A673 (cell line): ENCODE results near the gene GDPD3. TPM values are rescaled to one million over a fixed set of nuclear protein-coding genes. Genes with fewer than 3 reads are reported as not detected.

Experiments used
- BruUV-seq: library from RNA; stranded (reverse); fragments of 400-500 nt; replicated peaks from 2 replicates; lab custom pipeline; 2021; lab: Mats Ljungman, UMichigan
- CTCF ChIA-PET: fragments of 300-600 bp; sonication (Branson Sonifier 250); formaldehyde crosslinking; loops from one replicate; lab custom pipeline; 2022; ENCODE audit warnings: antibody characterized with exemption; lab: Charles Lee
- POLR2A ChIA-PET: fragments of 300-600 bp; sonication (Branson Sonifier 250); formaldehyde crosslinking; loops from one replicate; lab custom pipeline; 2022; ENCODE audit warnings: antibody characterized with exemption; ENCODE audit not compliant: low non-redundant PET; lab: Charles Lee
- DNase-seq: peaks from one replicate; pipeline ENCODE4 v3.0.0-alpha.2; 2015; ENCODE audit warnings: low spot score
- H3K27ac ChIP-seq: fragments of 200-600 bp; sonication (generic); 2 replicates; pipeline ENCODE4 v1.5.1; 2016; ENCODE audit warnings: mixed run types, low read depth, mild to moderate bottlenecking, mixed read lengths, antibody characterized with exemption, low read length; ENCODE audit not compliant: poor library complexity, severe bottlenecking
- H3K27me3 ChIP-seq: fragments of 200-600 bp; sonication (generic); replicated peaks from 2 replicates; pipeline ENCODE4 v1.6.1; 2017; ENCODE audit warnings: mixed run types, low read depth, mild to moderate bottlenecking, mixed read lengths, antibody characterized with exemption, low read length; ENCODE audit not compliant: insufficient read depth, poor library complexity
- H3K36me3 ChIP-seq: fragments of 200-600 bp; sonication (generic); 2 replicates; pipeline ENCODE4 v1.6.1; 2016; ENCODE audit warnings: mixed run types, mild to moderate bottlenecking, mixed read lengths, antibody characterized with exemption, low read length; ENCODE audit not compliant: insufficient read depth, poor library complexity, severe bottlenecking
- H3K4me1 ChIP-seq: fragments of 200-600 bp; sonication (generic); 2 replicates; pipeline ENCODE4 v1.6.1; 2017; ENCODE audit warnings: mixed run types, mild to moderate bottlenecking, mixed read lengths, antibody characterized with exemption, low read length; ENCODE audit not compliant: insufficient read depth, poor library complexity, severe bottlenecking
- H3K4me3 ChIP-seq: fragments of 200-600 bp; sonication (generic); 2 replicates; pipeline ENCODE4 v1.5.1; 2016; ENCODE audit warnings: low read depth, mixed run types, mild to moderate bottlenecking, mixed read lengths, low read length; ENCODE audit not compliant: poor library complexity, severe bottlenecking
- H3K9me3 ChIP-seq: fragments of 200-600 bp; sonication (generic); 2 replicates; pipeline ENCODE4 v1.6.1; 2016; ENCODE audit warnings: mixed run types, low read depth, mild to moderate bottlenecking, mixed read lengths, antibody characterized with exemption, low read length; ENCODE audit not compliant: poor library complexity, severe bottlenecking
- EZH2 ChIP-seq: fragments of 200-600 bp; sonication (generic); IDR thresholded peaks from 2 replicates; pipeline ENCODE4 v1.6.1; 2017; ENCODE audit warnings: borderline replicate concordance, low read depth, mild to moderate bottlenecking, mixed read lengths, antibody characterized with exemption, low read length; ENCODE audit not compliant: poor library complexity, severe bottlenecking
- intact Hi-C: fragments of 100-400 bp; cut with micrococcal nuclease; formaldehyde crosslinking; loops from one replicate; pipeline ENCODE4 v1.10.0; 2022; ENCODE audit not compliant: unreplicated experiment
- total RNA-seq: library from RNA; stranded (reverse); gene quantifications from 2 replicates; pipeline ENCODE4 v1.2.3, GENCODE V29; 2021
- TF ChIP-seq, protein P1 (sequence below): fragments of 300-800, 200-600 bp; sonication (generic); conservative IDR thresholded peaks from 2 replicates; pipeline ENCODE4 v1.5.1; 2017; ENCODE audit warnings: low read depth, mild to moderate bottlenecking, antibody characterized with exemption, low read length, moderate library complexity, mixed read lengths

GDPD3 gene
- total RNA-seq, 1 experiment from 2014 or later = 2.5 TPM

DNA sequence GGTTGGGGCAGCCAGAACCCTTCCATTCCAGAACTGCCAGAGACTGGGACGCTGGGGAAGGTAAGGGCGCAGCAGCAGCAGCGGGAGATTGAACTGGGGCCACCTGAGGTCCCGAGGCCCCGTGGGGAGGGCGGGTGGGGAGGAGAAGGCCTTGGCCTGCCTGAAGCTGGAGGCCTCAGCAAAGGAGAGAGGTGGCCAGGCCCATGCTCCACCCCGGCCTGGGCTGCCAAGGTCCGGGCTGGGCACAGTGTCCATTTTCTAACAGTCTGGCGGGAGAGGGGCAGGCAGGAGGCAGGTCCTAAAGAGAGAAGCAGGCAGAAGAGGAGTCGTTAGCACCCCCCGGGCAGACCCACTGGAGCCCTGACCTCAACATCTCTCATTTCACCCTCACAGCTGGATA, 1.1 kb upstream of the GDPD3 start:
- Histone ChIP-seq H3K4me3 (no peak overlapping the region), H3K36me3 (peaks cover 13% of the 10 kb centered on the region), H3K9me3 (no peaks in the 10 kb centered on the region), H3K4me1 (no peaks in the 10 kb centered on the region), H3K27ac (no peak overlapping the region), H3K27me3 (no peaks in the 10 kb centered on the region)
- no peak for DNase-seq
- BruUV-seq = no TSS peak
- POLR2A ChIA-PET = interaction anchor here (0.5 kb wide), 1 partner anchor 388 kb away, joined by 5 read pairs; no protein-coding TSS in a partner anchor
- CTCF ChIA-PET = interaction anchor here (0.5 kb wide), 1 partner anchor 9 kb away, joined by 3 read pairs; no protein-coding TSS in a partner anchor
- TF ChIP-seq, protein P1, sequence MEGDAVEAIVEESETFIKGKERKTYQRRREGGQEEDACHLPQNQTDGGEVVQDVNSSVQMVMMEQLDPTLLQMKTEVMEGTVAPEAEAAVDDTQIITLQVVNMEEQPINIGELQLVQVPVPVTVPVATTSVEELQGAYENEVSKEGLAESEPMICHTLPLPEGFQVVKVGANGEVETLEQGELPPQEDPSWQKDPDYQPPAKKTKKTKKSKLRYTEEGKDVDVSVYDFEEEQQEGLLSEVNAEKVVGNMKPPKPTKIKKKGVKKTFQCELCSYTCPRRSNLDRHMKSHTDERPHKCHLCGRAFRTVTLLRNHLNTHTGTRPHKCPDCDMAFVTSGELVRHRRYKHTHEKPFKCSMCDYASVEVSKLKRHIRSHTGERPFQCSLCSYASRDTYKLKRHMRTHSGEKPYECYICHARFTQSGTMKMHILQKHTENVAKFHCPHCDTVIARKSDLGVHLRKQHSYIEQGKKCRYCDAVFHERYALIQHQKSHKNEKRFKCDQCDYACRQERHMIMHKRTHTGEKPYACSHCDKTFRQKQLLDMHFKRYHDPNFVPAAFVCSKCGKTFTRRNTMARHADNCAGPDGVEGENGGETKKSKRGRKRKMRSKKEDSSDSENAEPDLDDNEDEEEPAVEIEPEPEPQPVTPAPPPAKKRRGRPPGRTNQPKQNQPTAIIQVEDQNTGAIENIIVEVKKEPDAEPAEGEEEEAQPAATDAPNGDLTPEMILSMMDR = no peak
- TF ChIP-seq EZH2 = no peak
- intact Hi-C loops = loop anchor here (5.0 kb wide), 1 partner anchor 513 kb away; no protein-coding TSS in a partner anchor

DNA sequence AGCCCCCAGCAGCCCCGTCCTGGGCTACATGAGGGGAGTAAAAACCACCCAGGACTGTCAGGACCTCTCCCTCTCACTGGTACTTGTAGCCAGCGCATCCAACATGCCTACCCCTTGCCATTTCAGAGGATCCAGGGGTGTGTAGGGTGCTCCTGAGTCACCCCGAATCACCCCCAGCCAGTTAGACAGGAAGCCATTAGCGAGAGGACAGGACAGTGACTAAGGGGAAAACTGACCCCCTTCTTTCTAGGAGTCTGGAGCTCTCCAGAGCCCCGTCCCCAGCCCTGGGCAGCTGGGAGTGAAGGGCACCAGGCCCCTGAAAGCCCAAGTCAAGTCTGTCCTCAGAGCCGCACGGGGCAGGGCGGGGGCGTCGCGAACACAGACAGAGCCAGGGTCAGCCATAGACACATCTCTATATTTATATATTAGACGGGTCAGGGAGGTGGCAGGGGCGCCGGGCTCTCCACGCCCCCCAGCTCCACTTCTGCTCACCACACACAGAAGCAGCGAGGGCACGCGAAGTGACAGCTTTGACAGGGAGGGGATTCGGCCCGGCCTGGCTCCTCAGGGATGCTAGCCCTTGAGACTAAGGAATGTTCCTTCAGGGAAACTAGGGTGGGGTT, 485 bp upstream of the GDPD3 start:
- Histone ChIP-seq H3K27ac (no peak overlapping the region), H3K36me3 (peaks cover 13% of the 10 kb centered on the region), H3K4me1 (no peaks in the 10 kb centered on the region), H3K27me3 (no peaks in the 10 kb centered on the region), H3K9me3 (no peaks in the 10 kb centered on the region), H3K4me3 (no peak overlapping the region)
- TF ChIP-seq, protein P1 = no peak
- no peak for TF ChIP-seq EZH2
- no TSS peak for BruUV-seq
- CTCF ChIA-PET = interaction anchor here (1.1 kb wide), 1 partner anchor 11 kb away, joined by 5 read pairs; no protein-coding TSS in a partner anchor
- DNase-seq = no peak
- intact Hi-C loops = loop anchor here (5.0 kb wide), 1 partner anchor 513 kb away; no protein-coding TSS in a partner anchor
- POLR2A ChIA-PET = interaction anchor here (0.5 kb wide), 1 partner anchor 388 kb away, joined by 5 read pairs; no protein-coding TSS in a partner anchor

DNA sequence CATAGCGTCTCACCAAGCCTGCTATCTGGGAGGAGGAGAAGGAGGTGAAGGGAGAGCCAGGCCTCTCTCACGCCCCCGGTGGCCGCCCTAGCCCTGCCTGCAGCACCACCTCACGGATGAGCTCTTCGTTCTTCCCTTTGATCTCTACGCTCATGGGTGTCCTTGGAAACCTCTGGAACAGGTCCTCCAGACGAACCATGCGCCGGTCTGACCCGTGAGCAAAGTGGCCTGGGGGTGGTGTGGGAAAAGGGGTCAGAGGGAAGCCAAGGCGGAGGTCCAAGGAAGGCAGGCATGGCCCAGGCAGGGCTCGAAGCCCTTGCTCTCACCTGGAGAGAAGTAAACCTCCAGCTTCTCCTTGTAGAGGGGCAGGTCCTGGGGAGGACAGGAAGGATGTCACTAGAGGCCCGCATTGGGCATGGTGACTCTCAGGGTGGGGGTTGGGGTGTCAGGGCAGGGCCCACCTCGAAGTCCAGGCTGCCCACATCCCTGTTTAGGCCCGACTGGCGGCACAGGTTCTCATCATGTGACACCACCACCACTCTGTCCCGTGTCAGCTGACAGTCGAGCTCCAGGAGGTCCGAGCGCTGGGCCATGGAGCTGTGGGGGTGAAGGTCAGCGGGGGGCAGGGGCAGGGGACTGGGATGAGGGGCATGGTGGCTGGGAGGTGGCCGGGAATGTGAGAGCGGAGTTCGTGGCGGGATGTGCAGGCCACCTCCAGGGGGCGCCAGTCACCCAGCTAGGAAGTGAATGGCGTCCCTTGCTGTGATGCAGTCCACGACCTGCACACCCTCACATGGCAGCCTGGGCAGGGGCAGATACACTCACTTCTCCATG, 923 bp downstream of the GDPD3 start:
- BruUV-seq = no TSS peak
- H3K36me3 ChIP-seq = peaks cover 4% of the 10 kb centered on the region
- H3K9me3 ChIP-seq = no peaks in the 10 kb centered on the region
- H3K27ac ChIP-seq = no peak overlapping the region
- ChIA-PET CTCF (interaction anchor here (0.6 to 1.1 kb wide), 6 partner anchors 9 to 358 kb away, joined by 3 to 5 read pairs (median 3); partner anchors contain the start of gene CORO1A), POLR2A (no interaction called here)
- TF ChIP-seq EZH2 = no peak
- TF ChIP-seq, protein P1 = peak; percentile 80
- H3K27me3 ChIP-seq = no peaks in the 10 kb centered on the region
- no peak overlapping the region for H3K4me3 ChIP-seq
- no peaks in the 10 kb centered on the region for H3K4me1 ChIP-seq
- peak; percentile 77 for DNase-seq
- intact Hi-C loops = loop anchor here (5.0 kb wide), 1 partner anchor 515 kb away; no protein-coding TSS in a partner anchor
